ENCODE data around the gene RNU6-8.

Gene RNU6-8

DNA sequence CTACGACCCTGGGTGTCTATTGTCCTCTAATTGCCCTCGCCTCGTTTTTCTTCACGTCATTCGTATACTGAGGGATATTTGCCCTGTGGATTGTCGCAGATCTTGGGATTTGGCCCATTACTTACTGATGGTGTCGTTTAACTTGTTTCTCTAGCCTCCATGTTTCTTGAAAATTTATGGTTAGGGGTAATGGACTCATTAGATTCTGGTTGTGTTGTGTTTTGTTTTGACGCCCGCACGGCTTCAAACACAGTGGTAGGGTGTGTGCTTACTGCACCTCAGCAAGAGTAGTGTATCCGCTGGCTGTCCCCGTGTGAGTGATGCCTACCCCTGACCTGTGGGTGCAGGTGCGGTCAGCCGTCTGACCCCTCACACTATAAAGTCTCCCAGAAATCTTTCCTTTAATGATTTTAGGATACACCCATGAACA, 874 bp upstream of the RNU6-8 start:
- TF ChIP-seq, protein P1, sequence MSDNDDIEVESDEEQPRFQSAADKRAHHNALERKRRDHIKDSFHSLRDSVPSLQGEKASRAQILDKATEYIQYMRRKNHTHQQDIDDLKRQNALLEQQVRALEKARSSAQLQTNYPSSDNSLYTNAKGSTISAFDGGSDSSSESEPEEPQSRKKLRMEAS (IDR thresholded peaks at IDR 0.05), result 0 out of 2 replicates have a peak, but pooled peaks have one; percentile 3
- no peak for TF ChIP-seq TEAD4 (IDR thresholded peaks at IDR 0.05)
- TF ChIP-seq CEBPB (IDR thresholded peaks at IDR 0.05), result no peak
- TF ChIP-seq EGR1 (IDR thresholded peaks at IDR 0.05), result no peak
- TF ChIP-seq, protein P2, sequence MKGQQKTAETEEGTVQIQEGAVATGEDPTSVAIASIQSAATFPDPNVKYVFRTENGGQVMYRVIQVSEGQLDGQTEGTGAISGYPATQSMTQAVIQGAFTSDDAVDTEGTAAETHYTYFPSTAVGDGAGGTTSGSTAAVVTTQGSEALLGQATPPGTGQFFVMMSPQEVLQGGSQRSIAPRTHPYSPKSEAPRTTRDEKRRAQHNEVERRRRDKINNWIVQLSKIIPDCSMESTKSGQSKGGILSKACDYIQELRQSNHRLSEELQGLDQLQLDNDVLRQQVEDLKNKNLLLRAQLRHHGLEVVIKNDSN (IDR thresholded peaks at IDR 0.05), result no peak
- TF ChIP-seq RAD21 (IDR thresholded peaks at IDR 0.05; ENCODE audit: low read depth), result no peak
- TF ChIP-seq YY1 (IDR thresholded peaks at IDR 0.05; ENCODE audit: low read depth), result 0 out of 2 replicates have a peak, but pooled peaks have one; percentile 19

DNA sequence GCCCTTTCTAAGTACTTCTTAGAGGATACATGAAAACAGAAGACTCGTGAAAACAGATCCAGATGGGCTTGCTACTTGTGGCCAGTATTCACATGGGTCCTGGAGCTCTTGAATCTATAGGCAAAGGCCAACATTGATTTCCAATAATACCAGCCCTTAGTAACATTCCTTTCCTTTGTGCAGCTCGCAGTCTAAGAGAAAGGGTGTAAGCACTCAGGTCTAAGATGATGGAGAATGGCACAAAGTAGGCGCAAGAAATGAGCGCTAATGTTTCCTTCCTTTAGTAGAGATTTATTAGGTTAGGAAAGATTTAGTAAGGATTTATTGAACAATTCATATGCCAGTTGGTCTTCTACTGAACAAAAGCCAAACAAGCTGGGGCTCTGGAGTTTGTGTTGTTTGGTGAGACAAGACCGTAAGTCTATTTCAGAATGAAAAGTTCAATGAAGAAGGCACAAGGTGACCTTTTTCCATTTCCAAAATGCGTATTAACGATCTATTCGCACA, 525 bp downstream of the RNU6-8 start:
- TF ChIP-seq, protein P2 (IDR thresholded peaks at IDR 0.05), result no peak
- no peak for TF ChIP-seq CREB1 (IDR thresholded peaks at IDR 0.05; ENCODE audit: low read depth)
- no peak for TF ChIP-seq ZBTB7A (IDR thresholded peaks at IDR 0.05; ENCODE audit: low read depth)
- no peak for TF ChIP-seq FOXM1 (IDR thresholded peaks at IDR 0.05; ENCODE audit: borderline replicate concordance, low read depth)
- TF ChIP-seq, protein P3, sequence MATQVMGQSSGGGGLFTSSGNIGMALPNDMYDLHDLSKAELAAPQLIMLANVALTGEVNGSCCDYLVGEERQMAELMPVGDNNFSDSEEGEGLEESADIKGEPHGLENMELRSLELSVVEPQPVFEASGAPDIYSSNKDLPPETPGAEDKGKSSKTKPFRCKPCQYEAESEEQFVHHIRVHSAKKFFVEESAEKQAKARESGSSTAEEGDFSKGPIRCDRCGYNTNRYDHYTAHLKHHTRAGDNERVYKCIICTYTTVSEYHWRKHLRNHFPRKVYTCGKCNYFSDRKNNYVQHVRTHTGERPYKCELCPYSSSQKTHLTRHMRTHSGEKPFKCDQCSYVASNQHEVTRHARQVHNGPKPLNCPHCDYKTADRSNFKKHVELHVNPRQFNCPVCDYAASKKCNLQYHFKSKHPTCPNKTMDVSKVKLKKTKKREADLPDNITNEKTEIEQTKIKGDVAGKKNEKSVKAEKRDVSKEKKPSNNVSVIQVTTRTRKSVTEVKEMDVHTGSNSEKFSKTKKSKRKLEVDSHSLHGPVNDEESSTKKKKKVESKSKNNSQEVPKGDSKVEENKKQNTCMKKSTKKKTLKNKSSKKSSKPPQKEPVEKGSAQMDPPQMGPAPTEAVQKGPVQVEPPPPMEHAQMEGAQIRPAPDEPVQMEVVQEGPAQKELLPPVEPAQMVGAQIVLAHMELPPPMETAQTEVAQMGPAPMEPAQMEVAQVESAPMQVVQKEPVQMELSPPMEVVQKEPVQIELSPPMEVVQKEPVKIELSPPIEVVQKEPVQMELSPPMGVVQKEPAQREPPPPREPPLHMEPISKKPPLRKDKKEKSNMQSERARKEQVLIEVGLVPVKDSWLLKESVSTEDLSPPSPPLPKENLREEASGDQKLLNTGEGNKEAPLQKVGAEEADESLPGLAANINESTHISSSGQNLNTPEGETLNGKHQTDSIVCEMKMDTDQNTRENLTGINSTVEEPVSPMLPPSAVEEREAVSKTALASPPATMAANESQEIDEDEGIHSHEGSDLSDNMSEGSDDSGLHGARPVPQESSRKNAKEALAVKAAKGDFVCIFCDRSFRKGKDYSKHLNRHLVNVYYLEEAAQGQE (IDR thresholded peaks at IDR 0.05; ENCODE audit: low read depth), result no peak
- no peak for TF ChIP-seq TCF12 (IDR thresholded peaks at IDR 0.05; ENCODE audit: low read depth)
- no peak for TF ChIP-seq TAF1 (IDR thresholded peaks at IDR 0.05; ENCODE audit: low read depth)
- no peak for TF ChIP-seq EP300 (IDR thresholded peaks at IDR 0.05; ENCODE audit: borderline replicate concordance)
- TF ChIP-seq EGR1 (IDR thresholded peaks at IDR 0.05), result no peak
- TF ChIP-seq NFIC (IDR thresholded peaks at IDR 0.05), result no peak
- no peak for TF ChIP-seq TEAD4 (IDR thresholded peaks at IDR 0.05)

DNA sequence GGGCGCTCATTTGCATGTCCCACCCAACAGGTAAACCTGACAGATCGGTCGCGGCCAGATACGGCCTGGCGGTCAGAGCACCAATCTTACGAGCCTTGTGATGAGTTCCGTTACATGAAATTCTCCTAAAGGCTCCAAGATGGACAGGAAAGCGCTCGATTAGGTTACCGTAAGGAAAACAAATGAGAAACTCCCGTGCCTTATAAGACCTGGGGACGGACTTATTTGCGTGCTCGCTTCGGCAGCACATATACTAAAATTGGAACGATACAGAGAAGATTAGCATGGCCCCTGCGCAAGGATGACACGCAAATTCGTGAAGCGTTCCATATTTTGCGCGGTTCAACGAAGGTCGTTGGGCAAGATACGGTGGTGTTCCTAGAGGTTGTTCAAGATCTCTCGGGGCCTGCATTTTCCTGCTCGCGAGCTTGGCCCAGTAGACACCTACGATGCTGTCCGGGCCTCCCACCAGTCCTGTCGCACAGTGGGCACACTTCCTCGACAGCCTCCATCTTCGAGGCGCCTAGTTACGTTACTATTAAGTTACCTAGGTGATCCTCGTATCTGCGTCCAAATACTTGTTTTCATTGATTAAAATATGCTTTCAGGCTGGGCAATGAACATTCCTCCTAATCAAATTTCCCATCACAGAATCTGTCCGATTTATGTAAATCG, 1.1 kb downstream of the RNU6-8 start, which contains the start of gene RNU6-7:
RNU6-7 (plus strand) TSS at position 230 of the 675 bp plus-strand sequence.
- TF ChIP-seq ZBTB7A (IDR thresholded peaks at IDR 0.05; ENCODE audit: low read depth) (no peak), TAF1 (IDR thresholded peaks at IDR 0.05; ENCODE audit: low read depth) (no peak), CREB1 (IDR thresholded peaks at IDR 0.05; ENCODE audit: low read depth) (no peak), NFIC (IDR thresholded peaks at IDR 0.05) (no peak), TCF12 (IDR thresholded peaks at IDR 0.05; ENCODE audit: low read depth) (no peak), EGR1 (IDR thresholded peaks at IDR 0.05) (no peak), YY1 (IDR thresholded peaks at IDR 0.05; ENCODE audit: low read depth) (0 out of 2 replicates have a peak, but pooled peaks have one; percentile 26), TEAD4 (IDR thresholded peaks at IDR 0.05) (no peak), FOXM1 (IDR thresholded peaks at IDR 0.05; ENCODE audit: borderline replicate concordance, low read depth) (no peak), EP300 (IDR thresholded peaks at IDR 0.05; ENCODE audit: borderline replicate concordance) (no peak), CEBPB (IDR thresholded peaks at IDR 0.05) (peak; percentile 18; the same call in 1 of the 2 replicates)
- TF ChIP-seq, protein P1 (IDR thresholded peaks at IDR 0.05), result no peak; the same call in 1 of the 2 replicates
- TF ChIP-seq, protein P3 (IDR thresholded peaks at IDR 0.05; ENCODE audit: low read depth), result no peak

DNA sequence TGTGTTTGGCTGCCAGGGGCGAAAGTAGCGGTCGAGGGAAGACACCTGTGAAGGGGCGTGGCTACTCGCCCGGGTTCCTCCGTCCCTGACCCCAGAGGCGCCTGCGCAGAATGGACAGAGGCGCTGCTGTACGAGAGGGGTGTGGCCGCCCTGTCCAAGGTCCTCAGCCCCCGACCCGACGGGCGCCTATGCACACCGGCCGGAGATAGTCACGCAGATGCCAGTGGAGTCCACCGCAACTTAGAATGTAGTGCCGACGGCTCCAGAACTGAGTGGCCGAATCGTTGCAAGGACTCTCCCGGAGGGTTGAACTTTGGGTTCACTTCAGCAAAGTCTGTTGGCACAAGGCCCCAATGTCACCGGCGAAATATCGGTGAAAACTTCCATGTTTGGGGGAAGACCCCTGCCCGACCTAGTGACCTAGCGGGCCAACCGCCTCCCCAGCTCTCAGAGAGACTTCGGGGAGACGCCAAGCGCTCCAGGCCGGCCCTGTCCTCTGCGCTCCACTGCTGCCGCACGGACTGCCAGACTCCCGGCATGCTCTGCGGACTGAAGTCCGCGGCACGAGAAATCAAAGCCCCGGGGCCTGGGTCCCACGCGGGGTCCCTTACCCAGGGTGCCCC, 1.8 kb downstream of the RNU6-8 start:
- TF ChIP-seq, protein P2 (IDR thresholded peaks at IDR 0.05), result no peak
- peak; percentile 76; the same call in 1 of the 2 replicates for TF ChIP-seq ZBTB7A (IDR thresholded peaks at IDR 0.05; ENCODE audit: low read depth)
- TF ChIP-seq, protein P3 (IDR thresholded peaks at IDR 0.05; ENCODE audit: low read depth), result peak; percentile 79
- no peak for TF ChIP-seq YY1 (IDR thresholded peaks at IDR 0.05; ENCODE audit: low read depth)
- peak; percentile 40 for TF ChIP-seq TCF12 (IDR thresholded peaks at IDR 0.05; ENCODE audit: low read depth)
- peak; percentile 31; the same call in 1 of the 2 replicates for TF ChIP-seq NFIC (IDR thresholded peaks at IDR 0.05)
- TF ChIP-seq, protein P1 (IDR thresholded peaks at IDR 0.05), result peak; percentile 26; the same call in 1 of the 2 replicates
- TF ChIP-seq TAF1 (IDR thresholded peaks at IDR 0.05; ENCODE audit: low read depth), result peak; percentile 14; the same call in 1 of the 2 replicates
